Mammary epithelial cell (primary cell): ENCODE results near the gene PLCE1.

Experiments used
- EZH2 ChIP-seq: IDR thresholded peaks from 2 replicates; pipeline ENCODE4 v1.6.1; 2012; ENCODE audit warnings: low read length, inconsistent platforms, borderline replicate concordance
- TF ChIP-seq, protein P1 (sequence below), 2 donors: IDR thresholded peaks in 1 of 2; conservative IDR thresholded peaks in 1 of 2; 2 replicates each; pipeline ENCODE4 v1.5.1; 2011 to 2012; ENCODE audit warnings: inconsistent platforms in 2 of 2, low read length in 2 of 2, mild to moderate bottlenecking in 2 of 2, control low read depth in 1 of 2, low read depth in 1 of 2; ENCODE audit not compliant: insufficient read depth in 1 of 2; ENCODE audit errors: extremely low read depth in 1 of 2

DNA sequence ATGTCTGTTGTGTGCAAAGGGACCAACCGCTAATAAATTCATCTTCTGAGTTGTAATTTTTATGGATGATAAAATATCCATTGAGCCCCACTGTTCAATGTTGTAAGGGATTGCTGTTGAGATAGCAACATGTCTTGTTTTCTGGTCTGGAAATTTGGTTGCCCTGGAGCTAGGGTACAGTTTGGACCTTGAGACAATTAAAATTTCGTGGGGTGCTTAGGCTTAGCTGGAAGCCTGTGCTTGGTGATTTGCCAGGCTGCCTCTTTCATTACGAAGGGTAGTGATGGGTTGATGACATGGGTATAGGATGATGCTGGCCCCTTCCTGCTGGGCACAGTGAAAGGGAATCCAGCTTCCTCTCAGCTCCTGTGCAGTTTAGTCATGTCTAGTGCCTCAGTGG is 43.6 kb downstream of the PLCE1 start:
- TF ChIP-seq, protein P1, sequence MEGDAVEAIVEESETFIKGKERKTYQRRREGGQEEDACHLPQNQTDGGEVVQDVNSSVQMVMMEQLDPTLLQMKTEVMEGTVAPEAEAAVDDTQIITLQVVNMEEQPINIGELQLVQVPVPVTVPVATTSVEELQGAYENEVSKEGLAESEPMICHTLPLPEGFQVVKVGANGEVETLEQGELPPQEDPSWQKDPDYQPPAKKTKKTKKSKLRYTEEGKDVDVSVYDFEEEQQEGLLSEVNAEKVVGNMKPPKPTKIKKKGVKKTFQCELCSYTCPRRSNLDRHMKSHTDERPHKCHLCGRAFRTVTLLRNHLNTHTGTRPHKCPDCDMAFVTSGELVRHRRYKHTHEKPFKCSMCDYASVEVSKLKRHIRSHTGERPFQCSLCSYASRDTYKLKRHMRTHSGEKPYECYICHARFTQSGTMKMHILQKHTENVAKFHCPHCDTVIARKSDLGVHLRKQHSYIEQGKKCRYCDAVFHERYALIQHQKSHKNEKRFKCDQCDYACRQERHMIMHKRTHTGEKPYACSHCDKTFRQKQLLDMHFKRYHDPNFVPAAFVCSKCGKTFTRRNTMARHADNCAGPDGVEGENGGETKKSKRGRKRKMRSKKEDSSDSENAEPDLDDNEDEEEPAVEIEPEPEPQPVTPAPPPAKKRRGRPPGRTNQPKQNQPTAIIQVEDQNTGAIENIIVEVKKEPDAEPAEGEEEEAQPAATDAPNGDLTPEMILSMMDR (conservative IDR thresholded peaks at IDR 0.05 in 1 of 2, IDR thresholded peaks at IDR 0.05 in 1 of 2; ENCODE audit: extremely low read depth in 1 of 2, insufficient read depth in 1 of 2, low read depth in 1 of 2, low read length in 2 of 2) = no peak
- no peak for TF ChIP-seq EZH2
